ENCODE data around the gene ERBB4. TPM values are rescaled to one million over a fixed set of nuclear protein-coding genes. Genes with fewer than 3 reads are reported as not detected.

Gene ERBB4
- polyA plus RNA-seq, 3 donors from 2014 or later: not detected

- no peak for DNase-seq
- Mint-ChIP-seq H3K27ac (no peak overlapping the region), H3K27me3 (ENCODE audit: low read depth in 3 of 3) (no peaks in the 10 kb centered on the region), H3K4me1 (no peaks in the 10 kb centered on the region), H3K36me3 (no peaks in the 10 kb centered on the region), H3K9me3 (peaks cover 0 to 28% (median 5%) of the 10 kb centered on the region in 6 donors), H3K4me3 (no peak overlapping the region)
These were observed 702.2 kb downstream of the ERBB4 start for GRCh38 chr2:211836409-211836808.

- H3K9me3 Mint-ChIP-seq: peaks cover 0 to 28% (median 5%) of the 10 kb centered on the region in 6 donors
- H3K27me3 Mint-ChIP-seq (ENCODE audit: low read depth in 3 of 3): no peaks in the 10 kb centered on the region
- no peak overlapping the region for H3K27ac Mint-ChIP-seq
- no peaks in the 10 kb centered on the region for H3K36me3 Mint-ChIP-seq
- no peaks in the 10 kb centered on the region for H3K4me1 Mint-ChIP-seq
- no peak overlapping the region for H3K4me3 Mint-ChIP-seq
- no peak for DNase-seq
These were observed 702.9 kb downstream of the ERBB4 start for GRCh38 chr2:211835695-211836094.

- H3K27ac Mint-ChIP-seq: no peak overlapping the region
- no peak overlapping the region for H3K4me3 Mint-ChIP-seq
- H3K27me3 Mint-ChIP-seq (ENCODE audit: low read depth in 3 of 3): peaks cover 0 to under 1% (median 0%) of the 10 kb centered on the region in 3 donors
- no peak for DNase-seq
- no peaks in the 10 kb centered on the region for H3K4me1 Mint-ChIP-seq
- peaks cover 0 to 28% (median 6%) of the 10 kb centered on the region in 6 donors for H3K9me3 Mint-ChIP-seq
- no peaks in the 10 kb centered on the region for H3K36me3 Mint-ChIP-seq
These were observed 704.9 kb downstream of the ERBB4 start for GRCh38 chr2:211833582-211834279.

- H3K36me3 Mint-ChIP-seq: no peaks in the 10 kb centered on the region
- H3K27ac Mint-ChIP-seq: no peak overlapping the region
- peaks cover 0 to 24% (median 3%) of the 10 kb centered on the region in 6 donors for H3K9me3 Mint-ChIP-seq
- H3K4me3 Mint-ChIP-seq: no peak overlapping the region
- peaks cover 0 to 3% (median 0%) of the 10 kb centered on the region in 3 donors for H3K27me3 Mint-ChIP-seq (ENCODE audit: low read depth in 3 of 3)
- DNase-seq: no peak
- H3K4me1 Mint-ChIP-seq: no peaks in the 10 kb centered on the region
These were observed 708.9 kb downstream of the ERBB4 start for GRCh38 chr2:211829725-211830124.

GRCh38 chr2:211823886-211824479 is 714.6 kb downstream of the ERBB4 start:
- H3K36me3 Mint-ChIP-seq: no peaks in the 10 kb centered on the region
- DNase-seq: no peak
- H3K4me1 Mint-ChIP-seq: no peaks in the 10 kb centered on the region
- H3K4me3 Mint-ChIP-seq: no peak overlapping the region
- H3K9me3 Mint-ChIP-seq: peaks cover 0 to 23% (median 12%) of the 10 kb centered on the region in 6 donors
- peaks cover 0 to 4% (median 0%) of the 10 kb centered on the region in 3 donors for H3K27me3 Mint-ChIP-seq (ENCODE audit: low read depth in 3 of 3)
- no peak overlapping the region for H3K27ac Mint-ChIP-seq

GRCh38 chr2:211822686-211823335 is 715.8 kb downstream of the ERBB4 start:
- H3K9me3 Mint-ChIP-seq: peaks cover 0 to 26% (median 11%) of the 10 kb centered on the region in 6 donors

GRCh38 chr2:211816754-211817153 is 721.8 kb downstream of the ERBB4 start:
- no peak for DNase-seq
- H3K4me1 Mint-ChIP-seq: no peaks in the 10 kb centered on the region
- peaks cover 0 to 1% (median 0%) of the 10 kb centered on the region in 3 donors for H3K27me3 Mint-ChIP-seq (ENCODE audit: low read depth in 3 of 3)
- no peak overlapping the region for H3K27ac Mint-ChIP-seq
- H3K9me3 Mint-ChIP-seq: peaks cover 3 to 22% (median 12%) of the 10 kb centered on the region in 6 donors
- H3K4me3 Mint-ChIP-seq: no peak overlapping the region
- no peaks in the 10 kb centered on the region for H3K36me3 Mint-ChIP-seq

More at GRCh38 chr2:211822686-211823335, 715.8 kb downstream of the ERBB4 start:
- Mint-ChIP-seq H3K36me3 (no peaks in the 10 kb centered on the region), H3K4me3 (no peak overlapping the region), H3K27ac (no peak overlapping the region), H3K27me3 (ENCODE audit: low read depth in 3 of 3) (peaks cover 0 to 1% (median 0%) of the 10 kb centered on the region in 3 donors), H3K4me1 (no peaks in the 10 kb centered on the region)
- DNase-seq: no peak

GRCh38 chr2:211812587-211812986 is 726.0 kb downstream of the ERBB4 start:
- Mint-ChIP-seq H3K4me3 (no peak overlapping the region), H3K36me3 (no peaks in the 10 kb centered on the region)

GRCh38 chr2:211802666-211803065 is 735.9 kb downstream of the ERBB4 start:
- H3K9me3 Mint-ChIP-seq: peaks cover 2 to 19% (median 10%) of the 10 kb centered on the region in 6 donors
- no peaks in the 10 kb centered on the region for H3K4me1 Mint-ChIP-seq
- H3K4me3 Mint-ChIP-seq: no peak overlapping the region
- H3K36me3 Mint-ChIP-seq: no peaks in the 10 kb centered on the region
- no peak overlapping the region for H3K27ac Mint-ChIP-seq
- DNase-seq: no peak
- H3K27me3 Mint-ChIP-seq (ENCODE audit: low read depth in 3 of 3): no peaks in the 10 kb centered on the region

More at GRCh38 chr2:211812587-211812986, 726.0 kb downstream of the ERBB4 start:
- Mint-ChIP-seq H3K4me1 (no peaks in the 10 kb centered on the region), H3K9me3 (peaks cover 0 to 22% (median 16%) of the 10 kb centered on the region in 6 donors), H3K27ac (no peak overlapping the region), H3K27me3 (ENCODE audit: low read depth in 3 of 3) (peaks cover 2 to 3% (median 3%) of the 10 kb centered on the region in 3 donors)
- no peak for DNase-seq

- peaks cover 0 to 15% (median 3%) of the 10 kb centered on the region in 6 donors for H3K9me3 Mint-ChIP-seq
These were observed 738.6 kb downstream of the ERBB4 start for GRCh38 chr2:211800001-211800400.

GRCh38 chr2:211798868-211799267 is 739.7 kb downstream of the ERBB4 start:
- no peak for DNase-seq
- H3K36me3 Mint-ChIP-seq: no peaks in the 10 kb centered on the region
- H3K4me1 Mint-ChIP-seq: no peaks in the 10 kb centered on the region
- H3K4me3 Mint-ChIP-seq: no peak overlapping the region
- no peaks in the 10 kb centered on the region for H3K27me3 Mint-ChIP-seq (ENCODE audit: low read depth in 3 of 3)
- H3K27ac Mint-ChIP-seq: no peak overlapping the region
- H3K9me3 Mint-ChIP-seq: peaks cover 0 to 15% (median 2%) of the 10 kb centered on the region in 6 donors

More at GRCh38 chr2:211800001-211800400, 738.6 kb downstream of the ERBB4 start:
- Mint-ChIP-seq H3K4me3 (no peak overlapping the region), H3K27me3 (ENCODE audit: low read depth in 3 of 3) (no peaks in the 10 kb centered on the region), H3K36me3 (no peaks in the 10 kb centered on the region), H3K4me1 (no peaks in the 10 kb centered on the region), H3K27ac (no peak overlapping the region)
- no peak for DNase-seq

- no peak overlapping the region for H3K27ac Mint-ChIP-seq
- no peak overlapping the region for H3K4me3 Mint-ChIP-seq
- no peaks in the 10 kb centered on the region for H3K36me3 Mint-ChIP-seq
- H3K4me1 Mint-ChIP-seq: no peaks in the 10 kb centered on the region
- peaks cover 0 to 3% (median 0%) of the 10 kb centered on the region in 3 donors for H3K27me3 Mint-ChIP-seq (ENCODE audit: low read depth in 3 of 3)
- H3K9me3 Mint-ChIP-seq: peaks cover 2 to 15% (median 5%) of the 10 kb centered on the region in 6 donors
- DNase-seq: no peak
These were observed 744.9 kb downstream of the ERBB4 start for GRCh38 chr2:211793690-211794089.

GRCh38 chr2:211789982-211790381 is 748.6 kb downstream of the ERBB4 start:
- peaks cover 0 to 3% (median 0%) of the 10 kb centered on the region in 3 donors for H3K27me3 Mint-ChIP-seq (ENCODE audit: low read depth in 3 of 3)
- H3K4me3 Mint-ChIP-seq: no peak overlapping the region
- peaks cover 3 to 25% (median 8%) of the 10 kb centered on the region in 6 donors for H3K9me3 Mint-ChIP-seq
- no peak for DNase-seq
- no peak overlapping the region for H3K27ac Mint-ChIP-seq
- H3K36me3 Mint-ChIP-seq: no peaks in the 10 kb centered on the region
- no peaks in the 10 kb centered on the region for H3K4me1 Mint-ChIP-seq

GRCh38 chr2:211766689-211767088 is 771.9 kb downstream of the ERBB4 start:
- H3K4me3 Mint-ChIP-seq: no peak overlapping the region

More at GRCh38 chr2:211766689-211767088, 771.9 kb downstream of the ERBB4 start:
- Mint-ChIP-seq H3K27me3 (ENCODE audit: low read depth in 3 of 3) (peaks cover 0 to 5% (median 0%) of the 10 kb centered on the region in 3 donors), H3K27ac (no peak overlapping the region), H3K9me3 (peaks cover 0 to 20% (median 4%) of the 10 kb centered on the region in 6 donors), H3K36me3 (no peaks in the 10 kb centered on the region), H3K4me1 (no peaks in the 10 kb centered on the region)
- no peak for DNase-seq

Data from immature natural killer cell (primary cell).